Progenitor cell of endocrine pancreas (in vitro differentiated cells): ENCODE data around the gene LTBP2. TPM values are rescaled to one million over a fixed set of nuclear protein-coding genes. Genes with fewer than 3 reads are reported as not detected.

Experiments used
- DNase-seq: peaks from one replicate; pipeline ENCODE4 v3.0.0; 2021; ENCODE audit warnings: low spot score; ENCODE audit not compliant: unreplicated experiment
- H3K27ac Mint-ChIP-seq: 2 replicates; pipeline ENCODE4 v1.8.0; 2021; ENCODE audit warnings: mild to moderate bottlenecking, moderate library complexity, mixed read lengths
- H3K27me3 Mint-ChIP-seq: 2 replicates; pipeline ENCODE4 v1.8.0; 2021; ENCODE audit warnings: mixed read lengths
- H3K36me3 Mint-ChIP-seq: 2 replicates; pipeline ENCODE4 v1.8.0; 2022; ENCODE audit warnings: mixed read lengths; ENCODE audit not compliant: insufficient read depth
- H3K4me1 Mint-ChIP-seq: 2 replicates; pipeline ENCODE4 v1.8.0; 2021; ENCODE audit warnings: low read depth, mixed read lengths
- H3K4me3 Mint-ChIP-seq: 2 replicates; pipeline ENCODE4 v1.8.0; 2021; ENCODE audit warnings: low read depth, mild to moderate bottlenecking, moderate library complexity, mixed read lengths
- H3K9me3 Mint-ChIP-seq: 2 replicates; pipeline ENCODE4 v1.8.0; 2021; ENCODE audit warnings: low read depth, mixed read lengths
- CTCF ChIP-seq: fragments of 200-600 bp; sonication (generic); IDR thresholded peaks from one replicate; pipeline ENCODE4 v1.5.0; 2021; ENCODE audit warnings: antibody characterized with exemption, mild to moderate bottlenecking; ENCODE audit not compliant: unreplicated experiment
- total RNA-seq: library from RNA; stranded (reverse); gene quantifications from 2 replicates; pipeline ENCODE4 v1.2.1, GENCODE V29; 2021

Gene LTBP2
- total RNA-seq, 1 donor from 2014 or later: 0.79 TPM

- Mint-ChIP-seq H3K27ac (no peak overlapping the region), H3K4me1 (no peaks in the 10 kb centered on the region), H3K9me3 (no peaks in the 10 kb centered on the region), H3K27me3 (peaks cover 26% of the 10 kb centered on the region), H3K36me3 (no peaks in the 10 kb centered on the region), H3K4me3 (no peak overlapping the region)
- DNase-seq: no peak
- TF ChIP-seq CTCF: no peak
Observed at GRCh38 chr14:74507840-74508239, 104.2 kb downstream of the LTBP2 start.

- DNase-seq: no peak
- H3K27me3 Mint-ChIP-seq: peaks cover 26% of the 10 kb centered on the region
- H3K4me1 Mint-ChIP-seq: no peaks in the 10 kb centered on the region
- no peak overlapping the region for H3K27ac Mint-ChIP-seq
- no peaks in the 10 kb centered on the region for H3K9me3 Mint-ChIP-seq
- no peak overlapping the region for H3K4me3 Mint-ChIP-seq
- no peaks in the 10 kb centered on the region for H3K36me3 Mint-ChIP-seq
- TF ChIP-seq CTCF: no peak
Observed at GRCh38 chr14:74507085-74507484, 105.0 kb downstream of the LTBP2 start.

DNA sequence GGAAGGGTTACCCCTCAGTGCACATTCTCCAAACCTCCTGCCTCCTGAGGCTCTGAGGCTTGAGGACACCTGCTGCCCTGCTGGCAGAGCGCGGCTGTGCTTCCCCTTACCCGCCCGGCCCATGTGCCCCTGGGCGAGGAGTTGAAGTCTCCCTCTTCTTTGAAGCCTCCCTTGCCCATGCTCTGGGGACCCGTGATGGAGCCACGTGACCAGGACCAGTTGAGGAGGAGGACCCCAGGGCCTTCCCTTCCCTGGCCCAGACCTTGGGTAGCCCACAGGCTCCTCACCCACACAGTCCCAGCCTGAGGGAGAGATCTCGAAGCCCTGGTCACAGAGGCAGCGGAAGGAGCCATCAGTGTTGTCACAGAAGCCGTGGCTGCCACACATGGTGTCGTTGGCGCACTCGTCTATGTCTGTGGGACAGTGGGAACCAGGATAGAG lies 105.6 kb downstream of the LTBP2 start:
- Mint-ChIP-seq H3K4me3 (no peak overlapping the region), H3K4me1 (no peaks in the 10 kb centered on the region), H3K27ac (no peak overlapping the region)

GRCh38 chr14:74505831-74506230 lies 106.2 kb downstream of the LTBP2 start:
- no peak for DNase-seq
- no peak overlapping the region for H3K27ac Mint-ChIP-seq
- H3K9me3 Mint-ChIP-seq: no peaks in the 10 kb centered on the region
- TF ChIP-seq CTCF: no peak
- H3K27me3 Mint-ChIP-seq: peaks cover 17% of the 10 kb centered on the region
- H3K4me1 Mint-ChIP-seq: peaks cover 2% of the 10 kb centered on the region
- H3K4me3 Mint-ChIP-seq: no peak overlapping the region
- no peaks in the 10 kb centered on the region for H3K36me3 Mint-ChIP-seq

More for the DNA sequence above, 105.6 kb downstream of the LTBP2 start:
- no peak for DNase-seq
- TF ChIP-seq CTCF: no peak
- no peaks in the 10 kb centered on the region for H3K36me3 Mint-ChIP-seq
- H3K27me3 Mint-ChIP-seq: peaks cover 22% of the 10 kb centered on the region
- no peaks in the 10 kb centered on the region for H3K9me3 Mint-ChIP-seq

DNA sequence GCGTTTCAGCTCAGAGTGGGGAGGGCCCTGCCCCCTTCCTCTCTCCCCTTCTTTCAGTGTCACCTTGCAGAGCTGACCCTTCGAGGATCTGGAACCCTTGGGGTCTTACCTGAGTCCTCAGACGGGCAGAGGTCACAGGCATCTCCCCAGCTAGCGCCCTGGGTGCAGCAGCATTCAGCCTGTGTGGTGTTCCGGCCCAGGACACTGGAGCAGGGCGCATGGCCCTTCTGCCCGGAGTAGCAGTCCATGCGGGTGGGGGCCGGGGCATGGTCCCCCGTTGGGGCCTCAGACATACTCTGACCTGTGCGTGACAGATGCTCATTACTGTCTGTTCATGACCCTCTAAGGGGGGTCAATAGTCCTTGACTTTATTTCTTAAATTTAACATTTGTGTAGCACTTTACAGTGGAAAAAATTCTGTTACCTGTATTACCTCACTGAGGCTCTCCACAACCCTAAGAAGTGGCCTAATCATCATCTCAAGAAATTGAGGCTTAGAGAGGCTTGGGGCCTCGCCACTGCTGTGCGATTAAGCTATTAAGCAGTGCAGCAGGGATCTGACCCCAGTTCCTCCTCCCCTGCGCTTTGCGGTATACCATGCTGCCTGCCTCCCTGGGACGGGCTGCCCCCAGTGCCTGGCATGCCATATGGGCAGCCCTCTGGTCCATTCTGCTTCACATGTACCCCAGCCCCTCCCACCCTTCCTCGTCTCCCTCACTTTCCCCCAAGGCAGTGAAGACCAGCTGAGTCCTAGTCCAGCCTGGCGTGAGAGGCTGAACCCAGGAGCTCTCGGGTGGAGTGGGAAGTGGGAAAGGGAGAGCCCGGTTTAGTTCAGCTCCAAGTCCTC lies 106.9 kb downstream of the LTBP2 start:
- no peaks in the 10 kb centered on the region for H3K9me3 Mint-ChIP-seq

More for the DNA sequence above, 106.9 kb downstream of the LTBP2 start:
- Mint-ChIP-seq H3K27me3 (peaks cover 17% of the 10 kb centered on the region), H3K36me3 (no peaks in the 10 kb centered on the region), H3K4me1 (peaks cover 2% of the 10 kb centered on the region), H3K4me3 (no peak overlapping the region), H3K27ac (no peak overlapping the region)
- DNase-seq: no peak
- TF ChIP-seq CTCF: no peak
